Activated naive CD8-positive, alpha-beta T cell treated with anti-CD3 and anti-CD28 coated beads, Interleukin-2, amount 50 U/mL, for 24 hours (primary cell): ENCODE measurements around the gene PCBP2.
A peak's percentile ranks its signal among the peaks of the same experiment; 100 is the strongest.

Experiments
- ATAC-seq: fragments of 150-1000 bp; cut with Tn5 transposase; one replicate; pipeline ENCODE4 v1.10.0; 2021
- DNase-seq: peaks from one replicate; pipeline ENCODE4 v3.0.0; 2021
- H3K27ac Mint-ChIP-seq: one replicate; pipeline ENCODE4 v1.8.0; 2021; ENCODE audit warnings: mild to moderate bottlenecking, mixed read lengths
- H3K27me3 Mint-ChIP-seq: one replicate; pipeline ENCODE4 v1.8.0; 2021; ENCODE audit warnings: mixed read lengths
- H3K36me3 Mint-ChIP-seq: one replicate; pipeline ENCODE4 v1.8.0; 2021; ENCODE audit warnings: low read depth, mixed read lengths
- H3K4me1 Mint-ChIP-seq: one replicate; pipeline ENCODE4 v1.8.0; 2021; ENCODE audit warnings: mixed read lengths
- H3K4me3 Mint-ChIP-seq: one replicate; pipeline ENCODE4 v1.8.0; 2021; ENCODE audit warnings: mild to moderate bottlenecking, moderate library complexity, mixed read lengths
- H3K9me3 Mint-ChIP-seq: one replicate; pipeline ENCODE4 v1.8.0; 2021; ENCODE audit warnings: mixed read lengths

Gene PCBP2

GRCh38 chr12:53501615-53502181 lies 49.8 kb downstream of the PCBP2 start:
- H3K4me1 Mint-ChIP-seq = peaks cover 37% of the 10 kb centered on the region
- DNase-seq = no peak

GRCh38 chr12:53502331-53502730 lies 50.4 kb downstream of the PCBP2 start:
- H3K27ac Mint-ChIP-seq = peak overlapping the region; percentile 90
- no peak for ATAC-seq
- peaks cover 7% of the 10 kb centered on the region for H3K36me3 Mint-ChIP-seq
- no peak for DNase-seq
- no peaks in the 10 kb centered on the region for H3K9me3 Mint-ChIP-seq
- H3K4me3 Mint-ChIP-seq = peak overlapping the region; percentile 88
- H3K4me1 Mint-ChIP-seq = peaks cover 36% of the 10 kb centered on the region
- peaks cover 1% of the 10 kb centered on the region for H3K27me3 Mint-ChIP-seq

More at GRCh38 chr12:53501615-53502181, 49.8 kb downstream of the PCBP2 start:
- Mint-ChIP-seq H3K9me3 (no peaks in the 10 kb centered on the region), H3K27me3 (peaks cover 1% of the 10 kb centered on the region), H3K27ac (peak overlapping the region; percentile 90), H3K36me3 (peaks cover 7% of the 10 kb centered on the region), H3K4me3 (peak overlapping the region; percentile 88)
- no peak for ATAC-seq

GRCh38 chr12:53502983-53503728 lies 51.3 kb downstream of the PCBP2 start:
- no peaks in the 10 kb centered on the region for H3K9me3 Mint-ChIP-seq
- ATAC-seq = no peak
- H3K4me1 Mint-ChIP-seq = peaks cover 32% of the 10 kb centered on the region
- H3K36me3 Mint-ChIP-seq = peaks cover 7% of the 10 kb centered on the region
- peak overlapping the region; percentile 88 for H3K4me3 Mint-ChIP-seq
- DNase-seq = no peak
- H3K27me3 Mint-ChIP-seq = peaks cover 1% of the 10 kb centered on the region
- no peak overlapping the region for H3K27ac Mint-ChIP-seq

- Mint-ChIP-seq H3K4me1 (peaks cover 26% of the 10 kb centered on the region), H3K9me3 (no peaks in the 10 kb centered on the region), H3K27me3 (peaks cover 1% of the 10 kb centered on the region), H3K4me3 (no peak overlapping the region), H3K27ac (no peak overlapping the region), H3K36me3 (peaks cover 7% of the 10 kb centered on the region)
- DNase-seq = no peak
- no peak for ATAC-seq
Measured at GRCh38 chr12:53504004-53504920, 52.4 kb downstream of the PCBP2 start.

- H3K4me3 Mint-ChIP-seq = no peak overlapping the region
- no peak overlapping the region for H3K27ac Mint-ChIP-seq
- ATAC-seq = no peak
- no peak for DNase-seq
- no peaks in the 10 kb centered on the region for H3K9me3 Mint-ChIP-seq
- peaks cover 7% of the 10 kb centered on the region for H3K36me3 Mint-ChIP-seq
- peaks cover 21% of the 10 kb centered on the region for H3K4me1 Mint-ChIP-seq
- peaks cover 1% of the 10 kb centered on the region for H3K27me3 Mint-ChIP-seq
Measured at GRCh38 chr12:53505086-53505485, 53.2 kb downstream of the PCBP2 start.

GRCh38 chr12:53505555-53506449 lies 53.9 kb downstream of the PCBP2 start:
- Mint-ChIP-seq H3K27ac (no peak overlapping the region), H3K9me3 (no peaks in the 10 kb centered on the region), H3K36me3 (peaks cover 7% of the 10 kb centered on the region), H3K27me3 (no peaks in the 10 kb centered on the region), H3K4me3 (no peak overlapping the region), H3K4me1 (peaks cover 16% of the 10 kb centered on the region)
- DNase-seq = no peak
- no peak for ATAC-seq

- H3K4me3 Mint-ChIP-seq = no peak overlapping the region
- peaks cover 7% of the 10 kb centered on the region for H3K36me3 Mint-ChIP-seq
Measured at GRCh38 chr12:53506450-53506785, 54.5 kb downstream of the PCBP2 start.

GRCh38 chr12:53506881-53507602 lies 55.1 kb downstream of the PCBP2 start, which contains the start of gene NPFF:
NPFF (minus strand) TSS chr12:53507484; CDS start chr12:53507474, 10 bp downstream.
- H3K4me1 Mint-ChIP-seq = peaks cover 13% of the 10 kb centered on the region
- DNase-seq = no peak

More at GRCh38 chr12:53506450-53506785, 54.5 kb downstream of the PCBP2 start:
- H3K27me3 Mint-ChIP-seq = no peaks in the 10 kb centered on the region
- peaks cover 16% of the 10 kb centered on the region for H3K4me1 Mint-ChIP-seq
- no peak for ATAC-seq
- no peak for DNase-seq
- no peak overlapping the region for H3K27ac Mint-ChIP-seq
- H3K9me3 Mint-ChIP-seq = no peaks in the 10 kb centered on the region

GRCh38 chr12:53507603-53507885 lies 55.6 kb downstream of the PCBP2 start:
- Mint-ChIP-seq H3K4me1 (peaks cover 10% of the 10 kb centered on the region), H3K9me3 (no peaks in the 10 kb centered on the region), H3K36me3 (peaks cover 7% of the 10 kb centered on the region), H3K27ac (no peak overlapping the region), H3K27me3 (no peaks in the 10 kb centered on the region), H3K4me3 (no peak overlapping the region)
- DNase-seq (no peak), ATAC-seq (no peak)

More at GRCh38 chr12:53506881-53507602, 55.1 kb downstream of the PCBP2 start, which contains the start of gene NPFF:
- Mint-ChIP-seq H3K27ac (no peak within 1 kb of the TSS), H3K4me3 (no peak within 1 kb of the TSS), H3K9me3 (no peaks in the 10 kb centered on the region), H3K36me3 (peaks cover 7% of the 10 kb centered on the region), H3K27me3 (no peaks in the 10 kb centered on the region)
- ATAC-seq = no peak

GRCh38 chr12:53508534-53509170 lies 56.8 kb downstream of the PCBP2 start:
- ATAC-seq = peak; percentile 92
- Mint-ChIP-seq H3K27ac (no peak overlapping the region), H3K4me3 (no peak overlapping the region), H3K9me3 (no peaks in the 10 kb centered on the region), H3K27me3 (no peaks in the 10 kb centered on the region), H3K4me1 (peaks cover 6% of the 10 kb centered on the region), H3K36me3 (peaks cover 7% of the 10 kb centered on the region)
- peak; percentile 89 for DNase-seq

- H3K36me3 Mint-ChIP-seq = peaks cover 4% of the 10 kb centered on the region
- ATAC-seq (no peak), DNase-seq (no peak)
- H3K4me1 Mint-ChIP-seq = peaks cover 6% of the 10 kb centered on the region
- no peaks in the 10 kb centered on the region for H3K9me3 Mint-ChIP-seq
- H3K27me3 Mint-ChIP-seq = no peaks in the 10 kb centered on the region
- H3K4me3 Mint-ChIP-seq = no peak overlapping the region
- no peak overlapping the region for H3K27ac Mint-ChIP-seq
Measured at GRCh38 chr12:53510181-53510812, 58.4 kb downstream of the PCBP2 start.

GRCh38 chr12:53513712-53514410 lies 62.0 kb downstream of the PCBP2 start:
- H3K27me3 Mint-ChIP-seq = no peaks in the 10 kb centered on the region
- H3K27ac Mint-ChIP-seq = no peak overlapping the region
- H3K36me3 Mint-ChIP-seq = peaks cover 2% of the 10 kb centered on the region
- ATAC-seq = no peak
- H3K4me1 Mint-ChIP-seq = no peaks in the 10 kb centered on the region
- DNase-seq = no peak
- H3K4me3 Mint-ChIP-seq = no peak overlapping the region
- H3K9me3 Mint-ChIP-seq = no peaks in the 10 kb centered on the region
